K562 (cell line): ENCODE measurements around the gene RBM19. TPM values are rescaled to one million over a fixed set of nuclear protein-coding genes. Genes with fewer than 3 reads are reported as not detected.
A peak's percentile ranks its signal among the peaks of the same experiment; 100 is the strongest.

ENCODE experiments used
- ATAC-seq: fragments of 200-7000 bp; cut with Tn5 transposase; 3 replicates; pipeline ENCODE4 v1.9.1; 2020; ENCODE audit warnings: moderate library complexity
- BruUV-seq: library from RNA; stranded (reverse); fragments of 400-500 nt; replicated peaks from 2 replicates; lab custom pipeline; 2021; lab: Mats Ljungman, UMichigan
- CTCF ChIA-PET: fragments of 300-600 bp; formaldehyde crosslinking; extraction: SDS; loops from one replicate; lab custom pipeline; 2021; ENCODE audit warnings: low intra/inter-chr PET ratio; lab: Yijun Ruan, JAX
- POLR2A ChIA-PET: fragments of 300-600, 350-650 bp; sonication (Branson Sonifier 250); formaldehyde crosslinking; extraction: SDS; loops from one replicate; lab custom pipeline; 2021; ENCODE audit warnings: antibody characterized with exemption, inconsistent platforms; lab: Yijun Ruan, JAX
- DNase-seq, 4 experiments: peaks; one replicate each; pipeline versions ENCODE4 v3.0.0 to v3.0.0-alpha.2; 2011 to 2018; ENCODE audit warnings: low spot score in 3 of 4, mixed read lengths in 3 of 4; ENCODE audit errors: extremely low read depth in 1 of 4
- FAIRE-seq: peaks from 2 replicates; lab custom pipeline; 2011; peaks lifted over from hg19 to GRCh38; lab: Jason Lieb, UNC
- H2AFZ ChIP-seq: 2 replicates; pipeline ENCODE4 v1.6.0; 2011; ENCODE audit warnings: low read depth, low read length, control low read depth, inconsistent platforms
- H3K27ac ChIP-seq: fragments of 200-600 bp; 3 replicates; pipeline ENCODE4 v1.8.0; 2011; ENCODE audit warnings: low read depth, mild to moderate bottlenecking, control low read depth, inconsistent platforms, low read length, moderate library complexity, mixed read lengths; ENCODE audit errors: extremely low read depth
- H3K27me3 ChIP-seq, 2 experiments: fragments of 300-600 bp in 1 of 2; 2 replicates in 1 of 2; 3 replicates in 1 of 2; pipeline versions ENCODE4 v1.6.0 to v1.8.0; 2011; ENCODE audit warnings: inconsistent platforms in 2 of 2, low read length in 2 of 2, mild to moderate bottlenecking in 1 of 2, mixed read lengths in 1 of 2, moderate library complexity in 1 of 2; ENCODE audit not compliant: control insufficient read depth in 2 of 2, insufficient read depth in 2 of 2
- H3K36me3 ChIP-seq: fragments of 300-600 bp; 3 replicates; pipeline ENCODE4 v1.8.0; 2011; ENCODE audit warnings: mild to moderate bottlenecking, low read length, inconsistent platforms; ENCODE audit not compliant: control insufficient read depth, insufficient read depth
- H3K4me1 ChIP-seq, 2 experiments: fragments of 200-600 bp in 1 of 2; replicated peaks in 1 of 2; 2 replicates in 1 of 2; 3 replicates in 1 of 2; pipeline versions ENCODE4 v1.5.1 to v1.8.0; 2011; ENCODE audit warnings: inconsistent platforms in 2 of 2, low read length in 2 of 2, mild to moderate bottlenecking in 1 of 2, mixed read lengths in 1 of 2, moderate library complexity in 1 of 2; ENCODE audit not compliant: control insufficient read depth in 2 of 2, insufficient read depth in 2 of 2
- H3K4me2 ChIP-seq: 2 replicates; pipeline ENCODE4 v1.6.1; 2011; ENCODE audit warnings: low read length, control low read depth, inconsistent platforms, mixed read lengths; ENCODE audit not compliant: insufficient read depth
- H3K4me3 ChIP-seq: fragments of 200-600 bp; sonication (generic), shearing (Covaris generic); 2 replicates; pipeline ENCODE4 v1.5.1; 2016; ENCODE audit warnings: control low read depth, inconsistent platforms
- H3K79me2 ChIP-seq: fragments of 200-600 bp; 3 replicates; pipeline ENCODE4 v1.8.0; 2011; ENCODE audit warnings: low read length, inconsistent platforms; ENCODE audit not compliant: control insufficient read depth, insufficient read depth
- H3K9ac ChIP-seq, 2 experiments: 2 replicates each; pipeline versions ENCODE4 v1.6.0 to v1.6.1; 2011; ENCODE audit warnings: low read depth in 2 of 2, low read length in 2 of 2, control low read depth in 1 of 2, inconsistent platforms in 1 of 2, mild to moderate bottlenecking in 1 of 2, mixed read lengths in 1 of 2; ENCODE audit not compliant: insufficient read depth in 1 of 2
- H3K9me1 ChIP-seq: one replicate; pipeline ENCODE4 v1.6.0; 2011; ENCODE audit warnings: inconsistent platforms, mild to moderate bottlenecking, low read length, moderate library complexity; ENCODE audit not compliant: control insufficient read depth, insufficient read depth
- H3K9me3 ChIP-seq: replicated peaks from 2 replicates; pipeline ENCODE4 v1.5.1; 2011; ENCODE audit warnings: low read depth, low read length, inconsistent platforms; ENCODE audit not compliant: control insufficient read depth, insufficient read depth
- H4K20me1 ChIP-seq: replicated peaks from 2 replicates; pipeline ENCODE4 v1.6.1; 2011; ENCODE audit warnings: low read length, inconsistent platforms, mixed read lengths; ENCODE audit not compliant: control insufficient read depth, insufficient read depth
- ATF7 ChIP-seq: fragments of 450-650 bp; IDR thresholded peaks from 2 replicates; pipeline ENCODE4 v1.7.1; 2014; ENCODE audit warnings: mild to moderate bottlenecking, moderate library complexity
- BCLAF1 ChIP-seq, 2 experiments: fragments of 450-650 bp in 1 of 2; IDR thresholded peaks; 2 replicates each; pipeline ENCODE4 v1.6.1; 2011 to 2017; ENCODE audit warnings: low read depth in 2 of 2, antibody characterized with exemption in 1 of 2, borderline replicate concordance in 1 of 2, low read length in 1 of 2, mild to moderate bottlenecking in 1 of 2, mixed read lengths in 1 of 2; ENCODE audit not compliant: control insufficient read depth in 1 of 2
- ETV6 ChIP-seq, 3 experiments: fragments of 150-350 bp in 1 of 3; sonication (generic) in 1 of 3; formaldehyde crosslinking in 1 of 3; IDR thresholded peaks; 2 replicates each; pipeline versions ENCODE4 v1.6.1 to v1.8.0; 2014 to 2022; ENCODE audit warnings: borderline replicate concordance in 2 of 3, low read depth in 2 of 3, antibody characterized with exemption in 1 of 3, low read length in 1 of 3, mild to moderate bottlenecking in 1 of 3, missing genetic modification reagents in 1 of 3
- FOXJ2 ChIP-seq: fragments of 200-800 bp; sonication (Bioruptor generic); IDR thresholded peaks from 2 replicates; pipeline ENCODE4 v1.6.1; 2016; ENCODE audit warnings: missing genetic modification characterization, missing compliant biosample characterization
- HMBOX1 ChIP-seq: sonication (generic); IDR thresholded peaks from 2 replicates; pipeline ENCODE4 v1.6.1; 2016
- L3MBTL2 ChIP-seq: fragments of 450-650 bp; IDR thresholded peaks from 2 replicates; pipeline ENCODE4 v1.6.1; 2016; ENCODE audit warnings: mild to moderate bottlenecking, moderate library complexity
- PATZ1 ChIP-seq: fragments of 250-450 bp; sonication (Bioruptor Pico); IDR thresholded peaks from 2 replicates; pipeline ENCODE4 v1.5.0; 2020; ENCODE audit warnings: mild to moderate bottlenecking, borderline replicate concordance
- SREBF1 ChIP-seq: fragments of 150-350 bp; IDR thresholded peaks from 2 replicates; pipeline ENCODE4 v1.6.1; 2014; ENCODE audit warnings: antibody characterized with exemption, low read depth, low read length, borderline replicate concordance
- SRF ChIP-seq, 2 experiments: fragments of 250-450, 450-650 bp in 1 of 2; sonication (Bioruptor Pico) in 1 of 2; sonication (generic) in 1 of 2; formaldehyde crosslinking; IDR thresholded peaks; 2 replicates each; pipeline versions ENCODE4 v1.5.0 to v1.5.1; 2020 to 2022; ENCODE audit warnings: mild to moderate bottlenecking in 1 of 2, missing genetic modification reagents in 1 of 2
- WGBS: fragments of 100-300 bp; shearing (Covaris generic); methylation state at CpG from one replicate; pipeline ENCODE4 v1.1.6; 2016; ENCODE audit warnings: low coverage, mixed read lengths; ENCODE audit not compliant: insufficient coverage; ENCODE audit errors: missing lambda C conversion rate; 5-methylcytosine and 5-hydroxymethylcytosine counted together
- in situ Hi-C: fragments of 300-500 bp; cut with MboI; formaldehyde crosslinking; loops from 4 replicates; pipeline ENCODE4 v1.15.0; 2018; ENCODE audit warnings: inconsistent platforms, mixed read lengths
- intact Hi-C: fragments of 100-400 bp; cut with micrococcal nuclease; formaldehyde crosslinking; loops from 2 replicates; pipeline ENCODE4 v1.14.2; 2022
- polyA plus RNA-seq, 8 experiments: library from polyadenylated mRNA; depleted of rRNA in 4 of 8; stranded (reverse) in 5 of 8; unstranded in 3 of 8; fragments of >200 nt; fragmentation: Nextera tagmentation in 2 of 8; fragmentation: Illumina TruSeq in 1 of 8; extraction: Ambion mirVana in 2 of 8; extraction: Trizol in 1 of 8; gene quantifications; 2 replicates each; pipeline versions ENCODE4 v1.2.1 to v1.2.3, GENCODE V29; 2011 to 2014; ENCODE audit warnings: inconsistent platforms in 1 of 8, missing spikeins in 1 of 8
- total RNA-seq, 7 experiments: library from RNA; depleted of rRNA in 6 of 7; stranded (reverse); fragments of >200 nt in 6 of 7; fragmentation: Illumina TruSeq in 2 of 7; extraction: Trizol in 2 of 7; gene quantifications; 2 replicates each; pipeline versions ENCODE4 v1.2.1 to v1.2.3, GENCODE V29; 2011 to 2021; ENCODE audit warnings: low replicate concordance in 1 of 7

The RBM19 gene
- total and polyA plus RNA-seq, 9 of the 15 experiments (the other 6 are each of a cell fraction or from before 2014, with no cell fraction given) = 16.0 to 58.4 (median 37.9) TPM

GRCh38 chr12:113845900-113846674 is 120.0 kb downstream of the RBM19 start:
- FAIRE-seq = no peak
- no peak overlapping the region for H3K4me2 ChIP-seq
- TF ChIP-seq L3MBTL2 = peak; percentile 13; the same call in 1 of the 2 replicates
- no peak for TF ChIP-seq SREBF1
- TF ChIP-seq HMBOX1 = no peak
- peak; percentile 36; the same call in 1 of the 2 replicates for TF ChIP-seq ATF7
- no peak for TF ChIP-seq ETV6 (IDR thresholded peaks at IDR 0.05; ENCODE audit: borderline replicate concordance in 1 of 2, low read depth in 2 of 2, low read length in 1 of 2)
- TF ChIP-seq ETV6 (CRISPR knock-in tag; IDR thresholded peaks at IDR 0.05; ENCODE audit: borderline replicate concordance) = no peak
- TF ChIP-seq SRF (CRISPR knock-in tag; IDR thresholded peaks at IDR 0.05) = peak in 1 of 2 experiments; percentile 85; a peak in 2 of 4 replicates
- no peak for TF ChIP-seq FOXJ2 (tag)
- TF ChIP-seq BCLAF1 (IDR thresholded peaks at IDR 0.05; ENCODE audit: borderline replicate concordance in 1 of 2, control insufficient read depth in 1 of 2, low read depth in 2 of 2, low read length in 1 of 2) = no peak
- TF ChIP-seq PATZ1 (CRISPR knock-in tag) = no peak
- no peaks in the 10 kb centered on the region for H3K27me3 ChIP-seq
- no TSS peak for BruUV-seq
- H3K4me1 ChIP-seq = peaks cover 0 to 9% of the 10 kb centered on the region in 2 experiments; a peak in 1 of 5 replicates
- intact Hi-C loops (no loop called here), in situ Hi-C loops (no loop called here)
- no peak overlapping the region for H3K9ac ChIP-seq
- no peaks in the 10 kb centered on the region; the same call in 1 of the 2 replicates for H4K20me1 ChIP-seq
- H3K79me2 ChIP-seq = no peaks in the 10 kb centered on the region
- H3K27ac ChIP-seq = no peak overlapping the region
- H3K4me3 ChIP-seq = no peak overlapping the region
- peak in 1 of 4 experiments; percentile 11 for DNase-seq
- ChIA-PET POLR2A (interaction anchor here (0.6 kb wide), 1 partner anchor 131 kb away, joined by 3 read pairs; no protein-coding TSS in a partner anchor), CTCF (no interaction called here)
- no peaks in the 10 kb centered on the region for H3K9me3 ChIP-seq
- no peak; the same call in 2 of the 3 replicates for ATAC-seq
- no peaks in the 10 kb centered on the region for H3K9me1 ChIP-seq
- WGBS = 71% methylated on average over 10 of the region's 10 CpGs
- H2AFZ ChIP-seq = no peak overlapping the region
- H3K36me3 ChIP-seq = peaks cover 34% of the 10 kb centered on the region; the same call in 2 of the 3 replicates
